ENCODE results near the gene MPV17L. TPM values are rescaled to one million over a fixed set of nuclear protein-coding genes. Genes with fewer than 3 reads are reported as not detected.
"Not testable (repeated sequence)": the region's sequence is repeated elsewhere in the genome, so short reads cannot be mapped to it uniquely, and the experiment has no call there.

MPV17L gene
- total RNA-seq, 5 donors from 2014 or later (not counting 1 experiment from before 2014, with no cell fraction given), result 0.09 to 0.19 (median 0.13) TPM; not detected in 2

DNA sequence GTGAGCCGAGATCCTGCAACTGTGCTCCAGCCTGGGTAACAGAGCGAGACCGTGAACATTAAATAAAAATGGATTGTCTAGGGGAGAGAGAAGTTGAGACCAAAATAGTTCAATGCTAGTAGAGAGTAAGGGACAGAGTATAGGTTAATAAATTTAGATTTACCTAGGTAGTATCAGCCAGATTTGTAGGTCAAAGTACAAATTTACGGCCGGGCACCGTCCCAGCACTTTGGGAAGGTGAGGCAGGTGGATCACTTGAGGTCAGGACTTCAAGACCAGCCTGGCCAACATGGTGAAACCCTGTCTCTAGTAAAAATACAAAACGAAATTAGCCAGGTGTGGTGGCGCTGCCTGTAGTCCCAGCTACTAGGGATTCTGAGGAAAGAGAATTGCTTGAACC is 26.7 kb downstream of the MPV17L start:
- no peaks in the 10 kb centered on the region for H3K36me3 Mint-ChIP-seq
- WGBS (ENCODE audit: insufficient coverage), result 89% methylated on average over 6 of the region's 8 CpGs
- H3K36me3 ChIP-seq (ENCODE audit: control insufficient read depth in 2 of 2, extremely low read depth in 1 of 2, insufficient read depth in 1 of 2, low read length in 1 of 2), result no peaks in the 10 kb centered on the region
- POLR2A ChIA-PET, result no interaction called here
- DNase-seq (no peak), ATAC-seq (replicated peaks in 1 of 4) (no peak)
- no peaks in the 10 kb centered on the region for H3K9me3 Mint-ChIP-seq
- peaks cover 16 to 28% of the 10 kb centered on the region in 2 donors for H3K27me3 Mint-ChIP-seq
- no peaks in the 10 kb centered on the region for H3K4me1 ChIP-seq (ENCODE audit: control insufficient read depth in 1 of 2, extremely low read depth in 1 of 2, insufficient read depth in 2 of 2, low read length in 2 of 2)
- no peaks in the 10 kb centered on the region for H3K9me3 ChIP-seq
- no peak overlapping the region for H3K4me3 Mint-ChIP-seq
- H3K27ac Mint-ChIP-seq, result no peak overlapping the region
- H3K27me3 ChIP-seq (replicated peaks in 1 of 2; ENCODE audit: control insufficient read depth in 2 of 2, extremely low read depth in 1 of 2, insufficient read depth in 2 of 2, low read length in 1 of 2), result peaks cover 0 to 7% of the 10 kb centered on the region in 2 experiments
- no peak overlapping the region for H3K27ac ChIP-seq (ENCODE audit: low read length)
- H3K4me3 ChIP-seq (ENCODE audit: control insufficient read depth in 1 of 2, extremely low read depth in 1 of 2, low read length in 1 of 2), result no peak overlapping the region
- CTCF ChIA-PET, result no interaction called here
- no peaks in the 10 kb centered on the region for H3K4me1 Mint-ChIP-seq

DNA sequence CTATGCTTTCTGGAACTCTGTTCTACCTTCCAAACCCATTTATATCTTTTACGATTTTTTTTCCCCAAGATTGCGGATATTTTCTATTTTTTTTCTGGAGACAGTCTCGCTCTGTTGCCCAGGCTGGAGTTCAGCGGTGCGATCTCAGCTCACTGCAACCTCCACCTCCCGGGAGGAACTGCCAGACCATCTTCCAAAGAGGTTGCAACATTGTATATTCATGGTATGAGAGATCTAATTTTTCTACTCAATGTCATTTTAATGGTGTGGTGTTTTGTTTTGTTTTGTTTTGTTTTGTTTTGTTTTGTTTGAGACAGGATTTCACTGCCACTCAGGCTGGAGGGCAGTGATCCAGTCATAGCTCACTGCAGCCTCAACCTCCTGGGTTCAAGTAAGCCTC is 30.3 kb downstream of the MPV17L start:
- Histone ChIP-seq H3K27me3 (replicated peaks in 1 of 2; ENCODE audit: control insufficient read depth in 2 of 2, extremely low read depth in 1 of 2, insufficient read depth in 2 of 2, low read length in 1 of 2) (peaks cover 0 to 8% of the 10 kb centered on the region in 2 experiments), H3K27ac (ENCODE audit: low read length) (no peak overlapping the region), H3K9me3 (no peaks in the 10 kb centered on the region), H3K4me3 (ENCODE audit: control insufficient read depth in 1 of 2, extremely low read depth in 1 of 2, low read length in 1 of 2) (no peak overlapping the region), H3K36me3 (ENCODE audit: control insufficient read depth in 2 of 2, extremely low read depth in 1 of 2, insufficient read depth in 1 of 2, low read length in 1 of 2) (no peaks in the 10 kb centered on the region), H3K4me1 (ENCODE audit: control insufficient read depth in 1 of 2, extremely low read depth in 1 of 2, insufficient read depth in 2 of 2, low read length in 2 of 2) (no peaks in the 10 kb centered on the region)
- Mint-ChIP-seq H3K27ac (no peak overlapping the region), H3K9me3 (no peaks in the 10 kb centered on the region), H3K4me1 (peaks cover 0 to 3% (median 2%) of the 10 kb centered on the region in 3 donors), H3K27me3 (peaks cover 13 to 28% of the 10 kb centered on the region in 2 donors), H3K4me3 (no peak overlapping the region), H3K36me3 (no peaks in the 10 kb centered on the region)
- 84% methylated on average over 3 of the region's 6 CpGs for WGBS (ENCODE audit: insufficient coverage)
- no peak for ATAC-seq (replicated peaks in 1 of 4)
- no peak for DNase-seq
- POLR2A ChIA-PET, result no interaction called here
- CTCF ChIA-PET, result interaction anchor here in 1 of 2 donors (1.1 kb wide), 1 partner anchor 278 kb away, joined by 3 read pairs; no protein-coding TSS in a partner anchor

DNA sequence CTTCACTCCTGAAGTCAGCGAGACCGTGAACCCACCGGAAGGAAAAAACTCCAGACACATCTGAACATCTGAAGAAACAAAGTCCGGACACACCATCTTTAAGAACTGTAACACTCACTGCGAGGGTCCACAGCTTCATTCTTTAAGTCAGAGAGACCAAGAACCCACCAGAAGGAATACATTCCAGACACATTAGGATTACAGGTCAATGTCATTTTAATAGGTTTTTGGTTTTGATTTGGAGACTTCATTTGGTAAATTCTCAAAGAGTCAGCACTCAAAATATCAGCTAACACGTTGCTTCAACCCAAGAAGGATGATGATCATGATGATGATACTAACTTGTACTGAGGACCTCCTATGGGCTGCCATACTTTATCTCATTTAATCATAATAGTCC is 31.2 kb downstream of the MPV17L start:
- POLR2A ChIA-PET, result no interaction called here

DNA sequence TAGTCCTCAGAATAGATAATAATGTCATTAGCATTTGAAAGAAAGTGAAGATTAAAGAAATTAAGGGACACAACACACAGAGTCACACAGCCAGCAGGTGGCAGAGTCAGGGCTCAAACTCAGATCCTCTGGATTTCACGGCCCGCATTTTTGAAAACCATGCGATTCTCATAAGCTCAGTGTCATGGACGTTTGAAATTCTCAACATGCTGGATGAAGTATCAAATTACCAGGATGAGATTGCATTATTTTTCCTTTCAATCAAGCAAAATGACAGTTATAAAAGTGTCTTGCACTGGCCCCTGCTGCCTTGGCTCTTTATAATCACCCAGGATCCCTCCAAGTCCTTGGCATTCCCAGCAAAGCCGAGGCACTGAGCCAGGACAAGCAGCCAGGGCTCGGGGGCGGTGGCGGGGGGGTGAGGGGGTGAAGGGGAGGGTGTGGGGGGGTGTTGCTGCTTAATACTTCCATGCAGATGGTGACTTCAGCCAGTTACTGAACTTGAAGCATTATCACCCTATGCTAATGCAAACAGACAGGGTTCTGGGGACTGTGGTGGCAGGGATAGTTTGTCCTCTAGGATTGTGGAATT is 32.2 kb downstream of the MPV17L start:
- Mint-ChIP-seq H3K27ac (peak overlapping the region in 1 of 2 donors; percentile 43), H3K9me3 (no peaks in the 10 kb centered on the region), H3K36me3 (no peaks in the 10 kb centered on the region), H3K4me1 (peaks cover 0 to 3% (median 2%) of the 10 kb centered on the region in 3 donors), H3K27me3 (peaks cover 9 to 20% of the 10 kb centered on the region in 2 donors), H3K4me3 (no peak overlapping the region)
- Histone ChIP-seq H3K4me3 (ENCODE audit: control insufficient read depth in 1 of 2, extremely low read depth in 1 of 2, low read length in 1 of 2) (no peak overlapping the region), H3K27ac (ENCODE audit: low read length) (no peak overlapping the region), H3K9me3 (no peaks in the 10 kb centered on the region), H3K27me3 (replicated peaks in 1 of 2; ENCODE audit: control insufficient read depth in 2 of 2, extremely low read depth in 1 of 2, insufficient read depth in 2 of 2, low read length in 1 of 2) (peaks cover 0 to 11% of the 10 kb centered on the region in 2 experiments), H3K4me1 (ENCODE audit: control insufficient read depth in 1 of 2, extremely low read depth in 1 of 2, insufficient read depth in 2 of 2, low read length in 2 of 2) (no peaks in the 10 kb centered on the region), H3K36me3 (ENCODE audit: control insufficient read depth in 2 of 2, extremely low read depth in 1 of 2, insufficient read depth in 1 of 2, low read length in 1 of 2) (no peaks in the 10 kb centered on the region)
- DNase-seq, result peak in 34 of 35 experiments; percentile 2 to 69 (median 46)
- ATAC-seq (replicated peaks in 1 of 4), result peak in 3 of 4 experiments; percentile 55 to 62 (median 58)
- ChIA-PET CTCF (interaction anchor here (0.6 to 1.3 kb wide), 5 partner anchors 8 to 522 kb away, joined by 3 to 5 read pairs (median 3); partner anchors contain the start of gene MARF1 (in 1 of the 2)), POLR2A (no interaction called here)
- WGBS (ENCODE audit: insufficient coverage), result 6% methylated on average over 3 of the region's 8 CpGs

More for the DNA sequence above, 31.2 kb downstream of the MPV17L start:
- Mint-ChIP-seq H3K27ac (no peak overlapping the region), H3K9me3 (no peaks in the 10 kb centered on the region), H3K4me1 (peaks cover 0 to 3% (median 2%) of the 10 kb centered on the region in 3 donors), H3K4me3 (no peak overlapping the region), H3K36me3 (no peaks in the 10 kb centered on the region), H3K27me3 (peaks cover 13 to 23% of the 10 kb centered on the region in 2 donors)
- DNase-seq (no peak), ATAC-seq (replicated peaks in 1 of 4) (no peak)
- Histone ChIP-seq H3K4me3 (ENCODE audit: control insufficient read depth in 1 of 2, extremely low read depth in 1 of 2, low read length in 1 of 2) (no peak overlapping the region), H3K36me3 (ENCODE audit: control insufficient read depth in 2 of 2, extremely low read depth in 1 of 2, insufficient read depth in 1 of 2, low read length in 1 of 2) (no peaks in the 10 kb centered on the region), H3K27me3 (replicated peaks in 1 of 2; ENCODE audit: control insufficient read depth in 2 of 2, extremely low read depth in 1 of 2, insufficient read depth in 2 of 2, low read length in 1 of 2) (peaks cover 0 to 11% of the 10 kb centered on the region in 2 experiments), H3K9me3 (no peaks in the 10 kb centered on the region), H3K27ac (ENCODE audit: low read length) (no peak overlapping the region), H3K4me1 (ENCODE audit: control insufficient read depth in 1 of 2, extremely low read depth in 1 of 2, insufficient read depth in 2 of 2, low read length in 2 of 2) (no peaks in the 10 kb centered on the region)
- WGBS (ENCODE audit: insufficient coverage), result no CpG with 5 or more reads among the region's 6 CpGs
- CTCF ChIA-PET, result interaction anchor here (1.1 to 1.3 kb wide), 2 partner anchors 216 to 277 kb away, joined by 3 to 5 read pairs; partner anchors contain the start of gene MARF1 (in 1 of the 2)

DNA sequence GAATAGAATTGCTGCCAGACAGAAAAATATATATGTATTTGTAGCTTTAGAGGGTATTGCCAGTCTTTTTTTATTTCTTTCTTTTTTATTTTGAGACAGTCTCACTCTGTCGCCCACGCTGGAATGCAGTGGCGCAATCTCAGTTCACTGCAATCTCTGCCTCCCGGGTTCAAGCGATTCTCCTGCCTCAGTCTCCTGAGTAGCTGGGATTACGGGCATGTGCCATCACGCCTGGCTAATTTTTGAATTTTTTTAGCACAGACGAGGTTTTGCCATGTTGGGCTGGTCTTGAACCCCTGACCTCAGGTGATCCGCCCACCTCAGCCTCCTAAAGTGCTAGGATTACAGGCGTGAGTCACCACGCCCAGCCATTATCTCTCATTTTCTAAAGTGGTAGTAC is 35.3 kb downstream of the MPV17L start:
- ATAC-seq (replicated peaks in 1 of 4); DNase-seq; H3K27ac Mint-ChIP-seq; H3K9me3 Mint-ChIP-seq; H3K27ac ChIP-seq (ENCODE audit: low read length); H3K36me3 Mint-ChIP-seq; POLR2A ChIA-PET; H3K4me3 ChIP-seq (ENCODE audit: control insufficient read depth in 1 of 2, extremely low read depth in 1 of 2, low read length in 1 of 2); H3K4me3 Mint-ChIP-seq; H3K36me3 ChIP-seq (ENCODE audit: control insufficient read depth in 2 of 2, extremely low read depth in 1 of 2, insufficient read depth in 1 of 2, low read length in 1 of 2); H3K9me3 ChIP-seq: not testable (repeated sequence)
- H3K4me1 Mint-ChIP-seq, result peaks cover 9 to 17% (median 12%) of the 10 kb centered on the region in 3 donors
- Histone ChIP-seq H3K4me1 (ENCODE audit: control insufficient read depth in 1 of 2, extremely low read depth in 1 of 2, insufficient read depth in 2 of 2, low read length in 2 of 2) (peaks cover 0 to 16% of the 10 kb centered on the region in 2 experiments), H3K27me3 (replicated peaks in 1 of 2; ENCODE audit: control insufficient read depth in 2 of 2, extremely low read depth in 1 of 2, insufficient read depth in 2 of 2, low read length in 1 of 2) (peaks cover 3 to 20% of the 10 kb centered on the region in 2 experiments)
- H3K27me3 Mint-ChIP-seq, result peaks cover 18 to 21% of the 10 kb centered on the region in 2 donors
- CTCF ChIA-PET, result interaction anchor here in 1 of 2 donors (0.6 kb wide), 1 partner anchor 284 kb away, joined by 3 read pairs; no protein-coding TSS in a partner anchor
- WGBS (ENCODE audit: insufficient coverage), result 75% methylated on average over 11 of the region's 11 CpGs

DNA sequence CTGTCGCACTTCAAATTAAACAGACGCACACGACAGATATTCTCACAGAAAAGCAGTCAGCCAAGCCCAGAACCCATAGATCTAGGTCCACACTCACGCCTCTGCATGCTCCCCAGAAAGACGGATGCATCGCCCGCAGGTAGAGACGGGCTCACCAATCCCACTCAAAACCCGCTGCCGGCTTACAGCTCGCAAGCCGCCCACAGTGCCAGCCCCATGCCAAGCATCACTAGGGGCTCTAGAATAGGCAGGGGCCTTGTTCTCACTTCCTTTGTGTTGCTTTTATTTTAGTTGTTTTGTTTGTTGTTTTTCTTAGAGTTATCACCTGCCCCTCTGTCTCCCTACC is 38.5 kb downstream of the MPV17L start:
- Mint-ChIP-seq H3K27ac (no peak overlapping the region), H3K9me3 (no peaks in the 10 kb centered on the region), H3K4me3 (peak overlapping the region; percentile 72 to 75 (median 73)), H3K36me3 (no peaks in the 10 kb centered on the region), H3K27me3 (peaks cover 21 to 24% of the 10 kb centered on the region in 2 donors), H3K4me1 (peaks cover 11 to 16% (median 11%) of the 10 kb centered on the region in 3 donors)
- no peak for DNase-seq
- WGBS (ENCODE audit: insufficient coverage), result 41% methylated on average over 10 of the region's 12 CpGs
- H3K4me1 ChIP-seq (ENCODE audit: control insufficient read depth in 1 of 2, extremely low read depth in 1 of 2, insufficient read depth in 2 of 2, low read length in 2 of 2), result peaks cover 0 to 16% of the 10 kb centered on the region in 2 experiments
- CTCF ChIA-PET, result no interaction called here
- H3K4me3 ChIP-seq (ENCODE audit: control insufficient read depth in 1 of 2, extremely low read depth in 1 of 2, low read length in 1 of 2), result peak overlapping the region in 1 of 2 donors; percentile 57
- peak in 2 of 4 experiments; percentile 22 to 31 for ATAC-seq (replicated peaks in 1 of 4)
- H3K36me3 ChIP-seq (ENCODE audit: control insufficient read depth in 2 of 2, extremely low read depth in 1 of 2, insufficient read depth in 1 of 2, low read length in 1 of 2), result no peaks in the 10 kb centered on the region
- POLR2A ChIA-PET, result no interaction called here
- H3K27me3 ChIP-seq (replicated peaks in 1 of 2; ENCODE audit: control insufficient read depth in 2 of 2, extremely low read depth in 1 of 2, insufficient read depth in 2 of 2, low read length in 1 of 2), result peaks cover 3 to 20% of the 10 kb centered on the region in 2 experiments
- no peak overlapping the region for H3K27ac ChIP-seq (ENCODE audit: low read length)
- H3K9me3 ChIP-seq, result no peaks in the 10 kb centered on the region

All from T-cell (primary cell).